GM18873 (cell line): ENCODE measurements around the gene BCKDHB.

Source experiments
- ATAC-seq: cut with Tn5 transposase; IDR thresholded peaks from one replicate; pipeline ENCODE4 v1.9.1; 2021; ENCODE audit warnings: mild to moderate bottlenecking, moderate library complexity, moderate number of reproducible peaks; ENCODE audit not compliant: unreplicated experiment, low FRiP score

BCKDHB gene

DNA sequence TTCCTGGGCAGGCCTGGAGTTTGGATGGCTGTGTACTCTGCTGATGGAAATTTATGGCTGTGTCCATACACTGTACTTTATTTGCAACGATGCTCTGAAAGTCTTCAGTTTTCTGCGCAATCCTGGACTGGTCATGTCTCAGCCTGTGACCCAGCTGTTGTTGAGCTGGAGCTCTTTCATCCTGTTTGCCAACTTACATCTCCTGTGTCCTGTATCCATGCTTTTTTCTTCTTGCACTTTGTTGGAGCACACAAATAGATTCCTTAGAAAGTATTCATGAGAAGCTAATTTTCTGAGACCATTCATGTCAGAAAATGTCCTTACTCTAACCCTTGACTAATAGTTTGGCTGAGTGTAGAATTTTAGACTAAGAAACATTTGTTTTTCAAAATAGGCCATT, 251.2 kb downstream of the BCKDHB start:
- ATAC-seq: no peak

DNA sequence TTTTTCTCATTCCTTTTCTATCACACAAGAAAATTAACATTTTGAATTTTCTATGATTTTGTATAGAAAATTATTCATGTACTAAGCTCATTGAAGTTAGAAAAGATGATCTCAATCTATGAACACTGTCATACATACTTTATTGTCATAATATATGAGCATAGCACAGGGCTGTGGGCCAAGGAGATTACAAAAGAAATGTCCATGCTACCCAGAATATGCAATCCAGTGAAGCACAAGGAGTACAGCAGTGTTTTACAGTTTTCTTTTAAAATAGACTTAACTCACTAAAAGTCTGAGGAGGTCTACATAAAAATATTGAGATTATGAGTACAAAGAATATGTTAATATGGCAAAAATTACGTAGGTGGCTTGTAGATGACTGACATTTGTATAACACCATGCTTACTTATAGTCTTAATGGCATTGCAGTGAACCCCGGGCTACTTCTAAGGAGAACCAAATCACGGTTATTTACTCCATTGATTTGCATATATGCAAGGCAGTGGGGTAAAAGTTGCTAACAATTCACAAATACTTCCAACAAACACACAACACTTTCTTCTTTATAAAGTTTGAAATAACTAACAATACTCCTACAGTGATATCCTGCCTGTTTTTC, 257.1 kb downstream of the BCKDHB start:
- ATAC-seq: no peak

DNA sequence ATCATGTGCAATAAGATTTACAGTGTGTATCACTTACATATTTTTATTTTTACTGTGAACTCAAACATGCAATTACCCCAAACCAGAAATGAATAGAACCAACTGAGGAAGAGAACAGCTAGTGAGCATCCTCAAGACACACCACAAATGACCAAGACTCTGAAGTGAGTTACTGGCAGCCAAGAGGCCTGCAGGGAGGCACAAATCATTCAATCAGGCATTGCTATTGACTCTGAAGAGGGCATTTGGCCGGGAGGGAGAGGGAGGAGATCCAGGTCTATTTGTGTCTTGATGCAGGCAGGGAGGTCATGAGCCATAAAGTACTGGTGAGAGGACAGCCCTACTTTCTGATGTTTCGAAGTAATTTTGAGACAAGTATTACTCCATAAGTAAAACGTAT, 257.7 kb downstream of the BCKDHB start:
- no peak for ATAC-seq

DNA sequence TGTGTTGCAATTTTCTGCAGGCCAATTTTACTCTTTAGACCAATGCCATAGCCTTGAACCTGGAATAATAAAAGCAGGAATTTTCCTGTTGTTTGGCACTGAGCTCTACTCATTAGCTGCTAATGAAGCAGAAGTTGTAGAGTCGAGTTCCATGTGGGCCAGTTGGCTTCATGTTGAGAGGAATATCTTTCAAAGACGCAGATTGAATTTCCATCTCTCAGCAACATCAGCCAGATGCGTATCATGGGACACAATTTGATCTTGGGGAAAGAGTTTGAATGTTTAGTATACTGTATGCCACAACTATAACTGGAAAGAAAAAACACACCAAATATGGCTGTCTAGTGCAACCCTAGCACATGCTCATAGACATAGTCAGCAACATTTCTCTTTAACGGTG, 259.6 kb downstream of the BCKDHB start:
- ATAC-seq: no peak

DNA sequence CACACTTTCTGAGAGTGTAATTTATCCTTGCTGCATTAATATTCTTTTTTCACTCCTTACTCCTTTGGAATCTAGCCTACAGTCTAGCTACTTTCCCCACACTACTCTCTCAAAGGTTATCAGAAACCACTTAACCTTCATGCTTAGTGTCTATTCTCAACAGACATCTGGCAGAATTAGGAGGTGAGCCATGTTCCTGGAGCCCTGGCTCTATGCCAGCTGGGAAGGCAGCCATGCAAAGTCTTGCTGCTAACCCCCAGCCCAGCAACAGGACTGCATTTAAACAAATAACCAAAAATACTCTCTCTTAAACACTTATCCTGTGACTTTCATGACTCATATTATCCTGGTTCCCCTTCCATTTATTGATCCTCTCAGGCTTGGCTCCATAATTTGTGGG, 260.2 kb downstream of the BCKDHB start:
- no peak for ATAC-seq

DNA sequence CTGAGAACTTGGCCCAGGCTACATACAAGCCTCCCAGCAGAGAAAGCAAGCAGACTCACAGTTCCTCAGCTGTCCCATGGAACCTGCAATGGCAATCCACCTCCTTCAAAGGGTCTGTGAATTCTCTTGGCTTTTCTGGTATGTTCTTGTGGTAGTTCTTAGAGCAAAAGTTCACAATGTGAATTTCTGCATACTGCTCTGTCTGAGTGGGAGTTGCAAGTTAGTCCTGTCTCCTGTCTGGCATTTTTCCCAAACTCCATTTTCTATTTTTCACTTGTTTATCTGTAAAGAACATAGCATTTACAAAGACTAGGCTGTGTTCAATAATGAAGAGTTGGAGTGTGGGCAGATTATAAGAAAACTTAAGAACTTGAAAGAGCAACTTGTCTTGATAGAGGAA, 269.9 kb downstream of the BCKDHB start:
- ATAC-seq: no peak

DNA sequence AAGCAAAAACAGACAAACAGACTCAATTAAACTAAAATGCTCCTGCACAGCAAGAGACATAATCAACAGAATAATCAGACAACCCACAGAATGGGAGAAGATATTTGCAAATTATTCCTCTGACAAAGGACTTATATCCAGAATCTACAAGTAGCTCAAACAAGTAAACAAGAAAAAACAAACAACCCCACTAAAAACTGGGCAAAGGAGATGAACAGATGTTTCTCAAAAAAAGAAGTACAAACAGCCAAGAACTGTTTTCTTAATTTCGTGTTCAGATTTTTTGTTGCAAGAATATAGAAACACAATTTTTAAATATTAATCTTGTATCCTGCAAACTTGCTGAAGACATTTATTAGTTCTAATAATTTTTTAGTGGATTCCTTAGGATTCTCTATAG, 274.1 kb downstream of the BCKDHB start:
- no peak for ATAC-seq

DNA sequence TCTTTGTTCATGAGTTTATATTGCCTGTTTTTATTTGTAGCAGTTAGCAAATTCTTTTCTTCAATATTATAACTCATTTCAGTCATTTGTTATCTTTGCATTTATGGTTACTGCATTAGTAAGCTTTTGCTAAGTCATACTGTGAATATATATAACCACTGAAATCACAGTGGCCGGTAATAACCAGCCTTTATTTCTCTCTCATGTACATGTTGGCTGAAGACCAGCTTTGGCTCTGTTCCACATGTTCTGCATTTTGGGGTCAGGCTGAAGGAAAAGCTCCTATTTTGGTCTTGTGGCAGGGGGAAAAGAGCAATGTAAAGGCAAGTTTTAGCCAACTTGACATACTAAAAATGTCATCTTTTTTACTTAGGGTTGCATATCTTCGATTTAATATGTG, 276.3 kb downstream of the BCKDHB start:
- ATAC-seq: no peak

DNA sequence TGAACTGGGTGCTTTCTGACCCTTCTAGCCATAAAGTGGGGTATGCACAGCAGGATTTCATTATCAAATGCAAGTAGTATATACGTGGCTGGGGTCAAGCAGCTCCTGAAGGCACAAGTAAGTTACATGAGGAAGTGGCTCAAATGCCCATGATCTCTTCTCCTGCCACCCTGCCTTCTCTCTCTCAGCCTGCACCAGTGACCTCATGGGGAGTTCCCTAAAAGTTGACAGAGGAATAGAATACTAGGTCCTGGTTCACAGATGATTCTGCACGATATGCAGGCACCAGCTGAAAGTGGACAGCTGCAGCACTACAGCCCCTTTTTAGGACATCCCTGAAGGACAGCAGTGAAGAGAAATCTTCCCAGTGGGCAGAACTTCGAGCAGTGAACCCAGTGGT, 282.0 kb downstream of the BCKDHB start:
- ATAC-seq: no peak
